HL-60 (cell line): Measurements from ENCODE around the gene LIX1L.

Experiments used
- POLR2AphosphoS5 ChIP-seq: IDR thresholded peaks from 2 replicates; pipeline ENCODE4 v1.6.1; 2012; ENCODE audit warnings: low read depth
- REST ChIP-seq: IDR thresholded peaks from 2 replicates; pipeline ENCODE4 v1.6.1; 2012; ENCODE audit warnings: low read depth; ENCODE audit not compliant: insufficient replicate concordance
- SPI1 ChIP-seq: IDR thresholded peaks from 2 replicates; pipeline ENCODE4 v1.6.1; 2012; ENCODE audit warnings: low read depth, mild to moderate bottlenecking, borderline replicate concordance
- TF ChIP-seq, protein P1 (sequence below): IDR thresholded peaks from one replicate; pipeline ENCODE4 v1.5.1; 2011; ENCODE audit warnings: low read length, control low read depth, inconsistent platforms; ENCODE audit not compliant: insufficient read depth

GRCh38 chr1:145916745-145917144, 41.1 kb downstream of the LIX1L start:
- TF ChIP-seq POLR2AphosphoS5 (no peak), REST (no peak), SPI1 (no peak)
- TF ChIP-seq, protein P1, sequence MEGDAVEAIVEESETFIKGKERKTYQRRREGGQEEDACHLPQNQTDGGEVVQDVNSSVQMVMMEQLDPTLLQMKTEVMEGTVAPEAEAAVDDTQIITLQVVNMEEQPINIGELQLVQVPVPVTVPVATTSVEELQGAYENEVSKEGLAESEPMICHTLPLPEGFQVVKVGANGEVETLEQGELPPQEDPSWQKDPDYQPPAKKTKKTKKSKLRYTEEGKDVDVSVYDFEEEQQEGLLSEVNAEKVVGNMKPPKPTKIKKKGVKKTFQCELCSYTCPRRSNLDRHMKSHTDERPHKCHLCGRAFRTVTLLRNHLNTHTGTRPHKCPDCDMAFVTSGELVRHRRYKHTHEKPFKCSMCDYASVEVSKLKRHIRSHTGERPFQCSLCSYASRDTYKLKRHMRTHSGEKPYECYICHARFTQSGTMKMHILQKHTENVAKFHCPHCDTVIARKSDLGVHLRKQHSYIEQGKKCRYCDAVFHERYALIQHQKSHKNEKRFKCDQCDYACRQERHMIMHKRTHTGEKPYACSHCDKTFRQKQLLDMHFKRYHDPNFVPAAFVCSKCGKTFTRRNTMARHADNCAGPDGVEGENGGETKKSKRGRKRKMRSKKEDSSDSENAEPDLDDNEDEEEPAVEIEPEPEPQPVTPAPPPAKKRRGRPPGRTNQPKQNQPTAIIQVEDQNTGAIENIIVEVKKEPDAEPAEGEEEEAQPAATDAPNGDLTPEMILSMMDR = no peak
